Stimulated activated CD4-positive, alpha-beta T cell treated with anti-CD3 and anti-CD28 coated beads, Interleukin-15, amount 100 ng/mL, for 24 hours (primary cell): ENCODE results near the gene SMIM14.
"Not testable (repeated sequence)": the region's sequence is repeated elsewhere in the genome, so short reads cannot be mapped to it uniquely, and the experiment has no call there.

Source experiments
- DNase-seq: peaks from one replicate; pipeline ENCODE4 v3.0.0-alpha.2; 2020

The SMIM14 gene

DNA sequence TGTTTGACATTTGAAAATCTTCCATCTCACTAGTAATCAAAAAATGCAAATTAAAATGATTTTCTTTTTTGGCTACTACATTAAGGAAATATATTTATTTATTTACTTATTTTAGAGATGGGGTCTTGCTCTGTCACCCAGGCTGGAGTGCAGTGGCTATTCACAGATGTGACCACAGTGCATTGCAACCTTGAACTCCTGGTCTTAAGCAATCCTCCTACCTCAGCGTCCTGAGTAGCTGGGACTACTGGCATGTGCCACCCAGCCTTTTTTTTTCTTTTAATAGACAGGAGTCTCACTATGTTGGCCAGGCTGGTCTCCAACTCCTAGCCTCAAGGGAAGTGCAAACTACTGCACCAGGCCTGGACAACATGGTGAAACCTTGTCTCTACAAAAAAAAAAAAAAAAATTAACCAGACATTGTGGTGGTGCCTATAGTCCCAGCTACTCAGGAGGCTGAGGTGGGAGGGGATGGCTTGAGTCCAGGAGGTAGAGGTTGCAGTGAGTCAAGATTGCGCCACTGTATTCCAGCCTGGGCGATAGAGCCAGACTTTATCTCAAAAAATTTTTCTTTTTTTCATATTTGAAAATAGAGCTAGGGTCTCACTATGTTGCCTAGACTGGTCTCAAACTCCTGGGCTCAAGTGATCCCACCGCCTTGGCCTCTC lies 4.4 kb upstream of the SMIM14 start:
- DNase-seq: no peak

DNA sequence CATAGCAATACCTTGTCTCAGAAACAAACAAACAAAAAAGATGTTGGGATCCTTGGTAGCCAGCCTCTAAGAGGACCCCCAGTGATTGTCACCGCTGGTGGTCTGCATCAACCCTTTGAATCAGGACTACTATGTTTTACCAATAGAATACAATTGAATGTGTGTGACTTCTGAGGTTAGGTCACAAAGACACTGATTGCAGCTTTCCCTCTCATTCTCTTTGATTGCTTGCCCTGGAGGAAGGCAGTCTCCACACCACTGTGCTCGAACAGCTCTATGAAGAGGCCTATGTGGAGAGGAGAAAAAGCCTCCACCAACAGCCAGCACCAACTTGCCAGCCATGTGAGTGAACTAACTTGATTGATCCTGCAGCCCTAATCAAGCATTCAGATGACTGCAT lies 2.8 kb upstream of the SMIM14 start:
- no peak for DNase-seq

DNA sequence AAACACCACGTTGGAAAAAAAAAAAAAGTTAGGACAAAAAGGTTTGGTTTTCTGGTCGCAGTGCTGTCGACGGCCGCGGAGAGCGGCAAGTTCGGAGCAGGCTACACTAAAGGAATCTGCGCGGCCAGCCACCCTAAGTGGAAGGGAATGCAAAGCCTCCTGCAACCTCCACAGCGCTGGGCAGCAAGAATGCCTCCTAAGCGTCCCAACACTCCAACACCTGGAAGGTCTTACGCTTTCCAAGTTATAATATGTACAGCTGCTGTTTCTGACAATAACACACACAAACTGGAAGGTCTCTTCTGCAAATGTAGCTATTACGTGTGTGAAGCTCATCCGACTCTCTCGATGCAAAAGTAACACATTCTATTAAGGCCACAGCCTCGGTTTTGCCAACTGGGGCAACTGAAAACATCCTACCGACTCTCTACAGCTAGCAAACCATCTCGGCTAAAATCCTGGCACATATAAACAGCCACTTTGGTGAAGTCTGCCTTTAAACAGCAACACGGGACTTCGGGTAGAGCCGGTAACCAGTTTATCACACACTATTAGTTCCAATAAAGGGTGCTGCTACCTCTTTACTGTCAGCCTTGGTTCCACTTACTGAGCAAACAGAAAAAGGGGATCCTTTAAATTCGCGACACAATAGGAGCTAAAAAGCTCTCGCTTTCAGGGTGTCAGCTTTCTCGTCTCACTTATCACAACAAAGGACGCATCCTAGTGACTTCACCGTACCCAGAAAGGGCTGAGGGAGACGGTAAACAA lies 895 bp downstream of the SMIM14 start:
- DNase-seq: peak; percentile 39

DNA sequence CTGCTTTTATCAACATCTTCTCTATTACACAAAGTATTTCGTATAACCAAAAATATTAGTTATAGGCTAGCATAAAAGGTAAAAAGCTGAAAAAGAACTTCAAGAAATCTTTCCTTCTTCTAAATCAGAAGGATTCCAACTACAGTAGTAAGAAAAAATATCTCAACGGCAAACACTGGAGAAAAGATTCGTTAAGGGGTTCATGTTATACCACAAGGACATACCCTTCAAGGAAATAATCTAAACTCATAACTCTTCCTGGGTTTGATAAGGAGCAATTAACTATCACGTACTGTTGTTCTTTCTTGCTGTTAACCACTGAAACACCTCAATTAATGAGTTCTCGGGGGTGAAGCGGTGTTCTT lies 1.5 kb downstream of the SMIM14 start:
- no peak for DNase-seq

DNA sequence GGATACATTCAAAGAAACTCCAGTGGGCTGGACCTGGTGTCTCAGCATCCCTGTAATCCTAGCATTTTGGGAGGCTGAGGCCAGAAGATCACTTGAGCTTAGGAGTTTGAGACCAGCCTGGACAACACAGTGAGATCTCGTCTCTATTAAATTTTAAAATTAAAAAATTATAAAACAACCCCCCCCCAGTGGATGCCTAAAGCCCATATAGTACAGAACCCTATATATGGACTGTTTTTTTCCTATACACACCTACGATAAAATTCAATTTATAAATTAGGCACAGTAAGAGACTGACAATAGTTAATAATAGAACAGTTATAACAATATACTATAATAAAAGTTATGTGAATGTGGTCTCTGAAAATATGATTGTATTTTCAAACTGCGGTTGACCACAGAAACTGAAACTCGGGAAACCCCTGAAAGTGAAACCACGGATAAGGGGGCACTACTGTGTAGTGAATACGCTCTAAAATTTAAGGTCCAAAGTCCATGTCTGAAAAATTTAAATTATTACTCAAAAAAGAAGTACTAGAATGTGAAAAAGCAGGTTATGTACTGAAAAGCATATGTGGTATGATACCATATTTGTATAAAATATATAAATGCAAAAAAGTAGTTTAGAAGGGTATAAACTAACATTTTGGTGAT lies 2.0 kb downstream of the SMIM14 start:
- DNase-seq: no peak

DNA sequence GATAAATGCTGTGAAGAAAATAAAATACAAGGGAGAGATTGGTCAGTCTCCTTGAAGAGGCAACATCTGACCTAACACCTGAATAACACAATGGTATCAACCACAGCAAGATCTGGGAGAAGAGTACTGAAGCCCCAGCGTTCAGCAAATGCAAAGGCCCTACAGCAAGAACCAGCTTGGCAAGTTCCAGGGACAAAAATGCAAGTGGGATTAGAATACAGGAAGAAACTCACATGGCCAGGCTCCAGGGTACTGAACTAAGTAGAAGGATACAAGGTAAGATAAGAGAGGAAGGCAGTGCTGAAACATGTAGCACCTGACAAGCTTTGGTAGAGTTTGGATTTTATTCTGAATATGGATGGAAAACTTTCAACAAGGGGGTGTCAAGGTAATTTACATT lies 3.6 kb downstream of the SMIM14 start:
- DNase-seq: no peak

DNA sequence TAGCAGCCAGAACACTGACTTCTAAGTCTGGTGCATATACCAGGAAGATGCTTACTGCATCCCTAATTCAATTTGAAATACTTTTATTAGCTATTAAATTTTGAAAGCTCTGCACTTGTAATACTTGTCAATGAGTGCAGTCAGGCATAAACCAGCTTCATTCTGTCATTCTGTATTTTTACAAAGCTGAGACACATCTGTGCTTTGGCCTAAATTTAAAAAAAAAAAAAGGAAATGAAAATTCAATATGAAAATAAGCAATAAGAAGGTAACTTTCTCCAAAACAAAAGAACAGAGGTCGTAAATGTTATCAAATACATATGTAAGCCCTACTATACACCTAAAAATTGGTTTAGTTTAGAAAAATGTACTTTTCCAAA lies 7.0 kb downstream of the SMIM14 start:
- no peak for DNase-seq

DNA sequence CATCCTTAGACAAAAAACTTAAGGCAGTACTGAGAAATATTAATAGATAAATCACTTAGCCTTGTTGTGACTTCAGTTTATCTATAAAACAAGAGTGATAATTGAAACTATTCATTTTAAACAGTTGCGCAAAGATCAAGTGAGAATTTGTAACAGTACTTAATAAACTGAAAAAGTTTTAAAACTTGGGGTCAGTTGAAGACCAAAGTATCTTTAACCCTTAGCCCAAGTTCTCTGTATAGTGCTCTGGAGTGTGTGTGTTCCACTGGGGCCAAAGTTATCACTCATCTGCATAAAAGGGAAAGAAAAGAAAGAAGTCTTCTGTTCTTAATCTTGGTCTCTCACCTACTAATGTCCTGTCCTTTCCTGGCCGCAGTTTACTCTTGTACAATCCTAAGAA lies 11.3 kb downstream of the SMIM14 start:
- no peak for DNase-seq

DNA sequence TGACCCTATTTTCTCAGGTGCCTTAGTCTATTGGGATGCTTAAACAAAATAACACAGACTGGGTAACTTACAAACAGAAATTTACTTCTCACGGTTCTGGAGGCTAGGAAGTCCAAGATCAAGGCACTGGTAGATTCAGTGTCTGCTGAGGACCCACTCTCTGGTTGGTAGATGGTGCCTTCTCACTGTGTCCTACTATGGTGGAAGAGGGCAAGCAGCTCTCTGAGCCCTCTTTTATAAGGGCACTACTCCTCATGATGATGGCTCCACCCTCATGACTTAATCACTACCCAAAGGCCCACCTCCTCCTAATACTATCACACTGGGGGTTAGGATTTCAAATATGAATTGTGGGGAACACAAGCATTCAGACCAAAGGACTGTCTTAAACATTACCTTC lies 11.8 kb downstream of the SMIM14 start:
- DNase-seq: no peak

DNA sequence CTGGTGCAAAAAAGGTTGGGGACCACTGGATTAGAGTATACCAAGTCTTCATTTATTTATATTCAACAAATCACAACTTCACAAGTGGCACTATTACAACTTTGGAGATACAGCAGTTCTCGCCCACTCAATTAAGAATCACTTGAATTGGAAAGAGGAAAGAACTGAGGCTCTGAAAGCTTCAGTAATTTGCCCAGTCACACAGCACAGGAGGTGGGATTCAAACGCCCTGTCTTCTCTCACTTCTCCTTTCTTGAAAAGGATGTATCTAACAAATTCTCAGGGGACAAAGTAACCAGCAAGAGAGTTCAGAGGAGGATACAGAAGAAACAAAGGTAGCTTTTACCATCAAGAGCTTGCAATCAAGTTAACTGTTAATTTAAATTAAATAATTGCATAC lies 12.4 kb downstream of the SMIM14 start:
- DNase-seq: no peak

DNA sequence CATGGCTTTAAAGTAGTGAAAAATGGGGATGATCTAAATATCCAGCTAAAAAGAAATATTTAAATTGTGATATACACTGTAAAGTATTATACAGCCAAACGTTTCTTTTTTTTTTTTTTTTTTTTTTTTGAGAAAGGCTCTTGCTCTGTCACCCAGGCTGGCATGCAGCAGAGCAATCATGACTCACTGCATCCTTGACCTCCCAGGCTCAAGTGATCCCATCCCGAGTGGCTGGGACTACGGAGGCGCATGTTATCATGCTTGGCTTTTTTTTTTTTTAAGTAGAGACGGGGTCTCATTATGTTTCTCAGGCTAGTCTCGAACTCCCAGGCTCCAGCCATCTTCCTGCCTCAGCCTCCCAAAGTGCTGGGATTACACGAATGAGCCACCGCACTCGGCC lies 17.1 kb downstream of the SMIM14 start:
- no peak for DNase-seq

DNA sequence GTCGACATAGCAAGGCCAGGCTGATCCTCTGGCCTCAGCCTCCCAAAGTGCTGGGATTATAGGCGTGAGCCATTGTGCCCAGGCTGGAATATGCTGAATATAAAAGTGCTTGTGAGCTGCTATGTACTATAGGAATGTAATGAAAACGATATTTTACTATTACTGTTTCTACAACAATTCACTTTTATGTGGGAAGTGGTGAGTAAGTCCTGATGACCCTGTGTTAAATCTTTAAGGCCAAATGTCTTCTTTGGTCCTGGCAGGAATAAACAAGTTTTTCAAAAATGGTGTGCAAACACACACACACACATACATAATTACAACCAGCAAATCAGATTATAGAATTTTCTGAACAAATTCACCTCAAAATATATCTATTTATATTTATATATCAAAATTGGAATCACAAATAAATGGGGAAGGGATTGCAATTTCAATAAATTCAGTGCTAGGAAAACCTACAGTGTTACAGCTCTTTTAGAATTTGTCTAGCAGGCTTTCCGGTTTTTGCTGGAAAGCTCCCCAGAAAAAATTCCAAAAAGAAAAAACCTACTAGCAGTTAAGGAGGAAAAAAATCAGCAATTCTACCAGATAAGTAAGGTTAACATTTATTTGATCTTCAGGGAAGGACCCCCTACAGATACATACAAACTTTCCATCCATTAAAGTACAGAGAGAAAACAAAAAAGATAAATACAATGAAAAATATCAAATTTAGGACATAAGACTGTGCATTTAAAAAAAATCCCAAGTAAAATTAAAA lies 17.9 kb downstream of the SMIM14 start:
- DNase-seq: no peak

DNA sequence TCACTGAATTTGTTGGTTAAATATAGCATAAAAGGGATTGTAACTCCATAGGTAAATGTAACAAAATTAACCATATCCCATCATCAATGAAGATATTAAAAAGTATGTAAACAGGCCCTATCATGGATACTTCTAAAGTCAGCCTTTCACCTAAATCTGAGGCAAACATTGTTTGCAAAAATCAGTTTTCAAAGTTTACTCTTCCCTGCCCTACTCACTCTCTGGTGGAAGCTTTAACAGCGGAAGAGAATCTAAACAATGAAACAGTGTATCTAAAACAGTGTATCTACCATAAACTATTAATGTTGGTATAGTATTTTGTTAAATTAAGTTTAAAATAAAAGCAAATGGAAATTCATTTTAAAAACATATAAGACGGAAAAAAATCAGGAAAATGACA lies 21.1 kb downstream of the SMIM14 start:
- DNase-seq: no peak

DNA sequence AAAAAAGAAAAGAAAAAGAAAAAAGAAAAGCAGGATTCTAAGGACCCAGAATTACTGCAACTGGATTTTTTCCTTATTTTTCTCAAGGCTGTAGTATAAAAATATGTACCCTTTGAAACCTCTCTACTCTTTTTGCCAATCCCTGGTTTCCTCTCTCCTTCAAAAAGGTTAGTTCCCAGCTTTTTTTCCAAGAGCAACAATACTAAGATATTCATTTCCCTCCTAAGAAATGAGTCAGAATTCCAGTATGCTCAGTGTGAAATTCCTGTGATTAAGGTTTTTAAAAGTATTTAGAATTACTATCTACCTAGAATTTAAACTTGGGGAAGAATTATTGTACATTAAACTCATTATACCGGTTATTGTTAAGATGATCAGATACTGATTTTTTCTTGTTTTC lies 22.0 kb downstream of the SMIM14 start:
- DNase-seq: no peak

DNA sequence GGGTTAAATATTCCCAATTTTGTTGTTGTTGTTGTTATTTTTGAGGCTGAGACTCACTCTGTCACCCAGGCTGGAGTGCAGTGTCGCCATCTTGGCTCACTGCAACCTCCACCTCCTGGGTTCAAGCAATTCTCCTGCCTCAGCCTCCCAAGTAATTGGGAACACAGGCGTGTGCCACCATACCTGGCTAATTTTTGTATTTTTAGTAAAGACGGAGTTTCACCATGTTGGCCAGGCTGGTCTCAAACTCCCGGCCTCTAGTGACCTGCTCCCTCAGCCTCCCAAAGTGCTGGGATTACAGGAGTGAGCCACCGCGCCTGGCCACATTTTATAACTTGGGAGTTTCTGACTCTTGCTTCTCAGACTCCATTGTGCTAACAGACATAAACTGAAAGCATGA lies 22.6 kb downstream of the SMIM14 start:
- DNase-seq: not testable (repeated sequence)

DNA sequence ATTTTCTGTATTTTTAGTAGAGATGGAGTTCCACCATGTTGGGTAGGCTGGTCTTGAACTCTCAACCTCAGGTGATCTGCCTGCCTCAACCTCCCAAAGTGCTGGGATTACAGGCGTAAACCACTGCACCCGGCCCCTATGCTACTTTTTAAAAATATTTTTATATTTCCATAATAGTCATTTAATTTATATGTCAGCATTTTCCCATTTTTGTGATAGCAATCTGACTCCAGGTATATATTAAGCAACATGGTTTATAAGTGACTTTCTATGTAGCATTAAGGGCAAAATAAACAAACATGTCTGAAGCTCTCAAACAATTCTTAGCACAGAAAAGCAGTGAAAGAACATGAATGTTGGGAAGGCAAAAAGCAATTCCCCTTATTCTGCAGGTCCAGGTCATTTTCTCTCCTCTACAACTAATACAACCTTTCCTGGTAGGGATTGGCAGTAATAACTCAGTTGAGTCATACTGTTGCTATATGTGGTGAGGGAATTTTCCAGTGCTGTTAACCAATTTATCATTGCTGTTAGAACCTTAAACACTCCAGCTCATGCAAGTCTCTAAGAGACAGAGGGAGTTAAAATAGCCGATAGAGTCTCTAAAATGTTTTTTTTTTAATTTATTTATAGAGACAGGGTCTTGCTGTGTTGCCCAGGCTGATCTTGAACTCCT lies 24.0 kb downstream of the SMIM14 start:
- no peak for DNase-seq

DNA sequence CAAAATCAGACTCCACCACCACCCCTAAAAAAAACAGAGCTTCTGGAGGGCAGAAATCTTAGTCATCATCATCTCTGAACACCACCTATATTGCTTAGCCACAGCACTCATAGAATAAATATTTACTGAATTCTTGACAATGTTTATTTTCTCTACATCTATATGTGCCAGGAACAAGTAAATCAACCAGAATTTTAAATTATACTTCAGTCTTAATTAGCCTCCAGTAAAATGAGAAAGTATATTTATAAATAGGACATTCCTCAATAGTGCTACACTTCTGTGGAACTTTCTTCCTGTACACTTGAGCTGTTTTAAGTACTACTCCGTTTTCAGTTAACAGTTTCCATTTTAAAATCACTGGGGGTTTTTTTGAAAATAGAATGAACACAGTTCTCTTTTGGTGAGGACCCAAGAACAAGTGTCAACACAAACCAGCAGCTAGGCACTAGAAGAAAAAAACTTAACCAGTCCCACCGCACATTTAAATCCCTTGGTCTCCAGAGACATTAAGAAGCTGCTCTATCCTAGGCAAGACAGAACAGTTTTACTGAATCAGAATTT lies 25.5 kb downstream of the SMIM14 start:
- no peak for DNase-seq

DNA sequence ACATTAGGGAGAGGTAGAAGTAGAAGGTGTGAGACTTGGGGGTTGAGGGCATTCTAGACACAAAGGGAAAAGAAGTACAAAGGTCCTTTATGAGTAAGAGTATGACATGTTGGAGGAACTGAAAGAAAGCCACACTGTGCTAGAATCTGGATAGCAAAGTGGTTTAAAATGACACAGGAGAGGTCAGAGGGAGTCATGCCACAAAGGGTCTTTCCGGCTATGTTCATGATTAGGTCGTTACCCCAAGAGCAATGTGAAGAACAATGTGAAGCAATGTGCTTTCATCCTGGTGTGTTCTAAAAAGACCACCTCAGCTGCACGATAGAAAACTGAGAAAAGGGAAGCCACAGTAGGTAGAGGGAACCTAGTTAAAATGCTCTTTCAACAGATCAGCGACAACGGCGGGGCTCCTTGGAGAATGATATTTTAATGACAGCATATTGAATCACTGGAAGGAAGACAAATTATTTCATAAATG lies 29.2 kb downstream of the SMIM14 start:
- DNase-seq: no peak

DNA sequence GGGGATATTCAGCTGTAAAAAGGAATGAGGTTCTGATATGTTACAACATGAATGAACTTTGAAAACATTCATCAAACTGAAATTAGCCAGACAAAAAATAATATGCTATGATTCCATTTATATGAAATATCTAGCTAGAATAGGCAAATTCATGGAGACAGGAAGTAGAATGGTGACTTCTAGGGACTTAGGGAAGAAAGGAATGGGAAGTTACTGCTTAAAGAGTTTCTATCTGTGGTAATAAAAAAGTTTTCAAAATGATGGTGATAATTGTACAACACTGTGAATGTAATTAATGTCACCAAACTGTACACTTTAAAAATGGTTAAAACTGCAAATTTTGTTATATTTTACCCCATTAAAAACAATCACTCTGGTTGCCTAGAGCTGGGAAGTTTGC lies 30.2 kb downstream of the SMIM14 start:
- no peak for DNase-seq

DNA sequence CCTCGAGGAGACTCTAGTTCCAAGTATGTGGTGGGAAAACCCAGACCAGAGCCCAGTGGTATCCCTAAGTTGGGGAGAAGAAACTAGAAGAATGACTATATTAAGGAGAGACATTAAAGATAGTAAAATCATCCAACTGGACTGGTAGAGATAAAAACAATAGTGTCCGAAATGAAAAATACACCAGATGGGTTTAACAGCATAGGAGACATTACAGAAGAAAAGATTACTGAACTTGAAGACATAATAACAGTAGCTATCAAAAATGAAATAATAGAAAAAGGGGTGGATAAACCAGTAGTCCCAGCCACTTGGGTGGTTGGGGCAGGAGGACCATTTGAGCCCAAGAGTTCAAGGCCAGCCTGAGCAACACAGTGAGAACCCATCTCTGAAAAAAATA lies 31.9 kb downstream of the SMIM14 start:
- no peak for DNase-seq

DNA sequence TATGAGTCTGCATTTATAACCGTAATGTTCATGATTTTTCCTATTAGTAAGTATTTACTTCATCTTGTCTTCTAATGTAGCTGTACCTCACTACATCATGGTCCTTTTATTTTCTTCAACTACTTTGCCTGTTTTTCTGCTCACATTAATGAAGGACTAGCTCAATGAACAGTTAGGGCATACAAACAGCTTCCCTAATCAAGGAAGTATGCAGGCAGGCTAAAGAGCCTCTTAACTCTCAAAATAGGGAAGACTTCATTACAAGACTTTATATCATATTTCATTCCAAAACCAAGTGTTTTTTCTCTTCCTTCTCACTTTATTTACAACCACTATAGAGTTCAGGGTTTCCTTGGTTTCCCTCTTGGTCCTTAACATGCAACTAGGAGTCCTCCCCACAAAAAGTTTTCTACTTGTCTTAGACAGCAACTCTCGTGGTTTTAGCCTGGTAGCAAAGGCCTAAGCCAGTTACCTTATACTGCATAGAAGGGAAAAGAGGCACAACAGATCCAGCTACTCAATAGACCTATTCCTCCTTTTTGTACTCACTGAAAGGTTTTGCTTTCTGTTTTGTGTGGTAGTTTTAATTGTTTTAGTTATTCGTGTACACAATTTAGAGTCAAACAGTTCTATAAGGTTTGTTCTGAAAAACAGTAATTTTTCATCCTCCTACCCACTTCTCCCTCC lies 40.8 kb downstream of the SMIM14 start:
- DNase-seq: no peak

DNA sequence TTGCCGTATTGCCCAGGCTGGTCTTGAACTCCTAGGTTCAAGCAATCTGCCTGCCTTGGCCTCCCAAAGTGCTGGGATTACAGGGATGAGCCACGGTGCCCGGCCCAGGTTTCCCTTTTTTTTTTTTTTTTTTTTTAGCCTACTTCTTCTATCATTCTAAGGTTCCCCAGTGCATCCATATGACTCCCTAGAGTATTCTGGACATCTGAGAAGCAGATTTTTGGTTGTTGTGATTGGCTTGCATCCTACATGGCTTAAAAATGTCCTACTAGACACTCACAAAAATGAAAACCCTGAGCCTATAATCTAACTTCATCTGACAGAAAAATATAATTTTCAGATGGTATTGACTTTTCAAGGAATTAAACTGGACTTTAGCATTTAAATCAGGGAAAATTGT lies 41.7 kb downstream of the SMIM14 start:
- DNase-seq: no peak
